Ovary (tissue), 3 donors: ENCODE measurements around the gene MMAB.

Source experiments
- EP300 ChIP-seq: sonication (generic); formaldehyde crosslinking; IDR thresholded peaks from one replicate; pipeline ENCODE4 v1.6.1; 2017; ENCODE audit warnings: antibody characterized with exemption
- POLR2A ChIP-seq: fragments of 450-650 bp; IDR thresholded peaks from one replicate; pipeline ENCODE4 v1.6.1; 2017; ENCODE audit warnings: antibody characterized with exemption, mild to moderate bottlenecking, moderate library complexity
- TF ChIP-seq, protein P1 (sequence below), 3 donors: fragments of 450-650 bp in 2 of 3; fragments of 200-600 bp in 1 of 3; IDR thresholded peaks; one replicate each; pipeline versions ENCODE4 v1.5.1 to v1.8.0; 2016 to 2022; ENCODE audit warnings: antibody characterized with exemption in 3 of 3, mild to moderate bottlenecking in 1 of 3
- donor health status: DM: no; HTN: no; CAD: no.

GRCh38 chr12:109590566-109590965 is 17.3 kb upstream of the MMAB start:
- TF ChIP-seq, protein P1, sequence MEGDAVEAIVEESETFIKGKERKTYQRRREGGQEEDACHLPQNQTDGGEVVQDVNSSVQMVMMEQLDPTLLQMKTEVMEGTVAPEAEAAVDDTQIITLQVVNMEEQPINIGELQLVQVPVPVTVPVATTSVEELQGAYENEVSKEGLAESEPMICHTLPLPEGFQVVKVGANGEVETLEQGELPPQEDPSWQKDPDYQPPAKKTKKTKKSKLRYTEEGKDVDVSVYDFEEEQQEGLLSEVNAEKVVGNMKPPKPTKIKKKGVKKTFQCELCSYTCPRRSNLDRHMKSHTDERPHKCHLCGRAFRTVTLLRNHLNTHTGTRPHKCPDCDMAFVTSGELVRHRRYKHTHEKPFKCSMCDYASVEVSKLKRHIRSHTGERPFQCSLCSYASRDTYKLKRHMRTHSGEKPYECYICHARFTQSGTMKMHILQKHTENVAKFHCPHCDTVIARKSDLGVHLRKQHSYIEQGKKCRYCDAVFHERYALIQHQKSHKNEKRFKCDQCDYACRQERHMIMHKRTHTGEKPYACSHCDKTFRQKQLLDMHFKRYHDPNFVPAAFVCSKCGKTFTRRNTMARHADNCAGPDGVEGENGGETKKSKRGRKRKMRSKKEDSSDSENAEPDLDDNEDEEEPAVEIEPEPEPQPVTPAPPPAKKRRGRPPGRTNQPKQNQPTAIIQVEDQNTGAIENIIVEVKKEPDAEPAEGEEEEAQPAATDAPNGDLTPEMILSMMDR (IDR thresholded peaks at IDR 0.05): no peak
- TF ChIP-seq POLR2A (no peak), EP300 (no peak)
